ENCODE results near the gene KLF11. TPM values are rescaled to one million over a fixed set of nuclear protein-coding genes. Genes with fewer than 3 reads are reported as not detected.

The KLF11 gene
- total RNA-seq, 1 experiment from 2014 or later, result 21.0 TPM

GRCh38 chr2:10002109-10002508 is 41.2 kb upstream of the KLF11 start:
- no peak overlapping the region for H3K27ac Mint-ChIP-seq (ENCODE audit: unreplicated experiment)
- no peak for DNase-seq
- ChIA-PET POLR2A (no interaction called here), CTCF (no interaction called here)
- H3K9me3 Mint-ChIP-seq (ENCODE audit: unreplicated experiment), result no peaks in the 10 kb centered on the region
- H3K27me3 Mint-ChIP-seq (ENCODE audit: insufficient read depth, unreplicated experiment), result no peaks in the 10 kb centered on the region
- H3K9me3 ChIP-seq, result no peaks in the 10 kb centered on the region
- TF ChIP-seq, protein P1, sequence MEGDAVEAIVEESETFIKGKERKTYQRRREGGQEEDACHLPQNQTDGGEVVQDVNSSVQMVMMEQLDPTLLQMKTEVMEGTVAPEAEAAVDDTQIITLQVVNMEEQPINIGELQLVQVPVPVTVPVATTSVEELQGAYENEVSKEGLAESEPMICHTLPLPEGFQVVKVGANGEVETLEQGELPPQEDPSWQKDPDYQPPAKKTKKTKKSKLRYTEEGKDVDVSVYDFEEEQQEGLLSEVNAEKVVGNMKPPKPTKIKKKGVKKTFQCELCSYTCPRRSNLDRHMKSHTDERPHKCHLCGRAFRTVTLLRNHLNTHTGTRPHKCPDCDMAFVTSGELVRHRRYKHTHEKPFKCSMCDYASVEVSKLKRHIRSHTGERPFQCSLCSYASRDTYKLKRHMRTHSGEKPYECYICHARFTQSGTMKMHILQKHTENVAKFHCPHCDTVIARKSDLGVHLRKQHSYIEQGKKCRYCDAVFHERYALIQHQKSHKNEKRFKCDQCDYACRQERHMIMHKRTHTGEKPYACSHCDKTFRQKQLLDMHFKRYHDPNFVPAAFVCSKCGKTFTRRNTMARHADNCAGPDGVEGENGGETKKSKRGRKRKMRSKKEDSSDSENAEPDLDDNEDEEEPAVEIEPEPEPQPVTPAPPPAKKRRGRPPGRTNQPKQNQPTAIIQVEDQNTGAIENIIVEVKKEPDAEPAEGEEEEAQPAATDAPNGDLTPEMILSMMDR (IDR thresholded peaks at IDR 0.05; ENCODE audit: insufficient read depth in 1 of 2, low read depth in 1 of 2, low read length in 1 of 2, severe bottlenecking in 1 of 2, unreplicated experiment in 1 of 2), result no peak
- H3K27me3 ChIP-seq (replicated peaks; ENCODE audit: control insufficient read depth, insufficient read depth, low read length), result no peaks in the 10 kb centered on the region
- intact Hi-C loops (cut with micrococcal nuclease; ENCODE audit: unreplicated experiment), result no loop called here
- no peak overlapping the region for H3K4me3 Mint-ChIP-seq (ENCODE audit: unreplicated experiment)
- H3K4me1 ChIP-seq, result no peaks in the 10 kb centered on the region
- H3K4me3 ChIP-seq (ENCODE audit: low read depth, low read length), result no peak overlapping the region
- no peaks in the 10 kb centered on the region for H3K36me3 Mint-ChIP-seq (ENCODE audit: insufficient read depth, unreplicated experiment)
- no TSS peak for BruUV-seq (replicated peaks)
- no peaks in the 10 kb centered on the region for H3K4me1 Mint-ChIP-seq (ENCODE audit: low read depth, unreplicated experiment)
- no peaks in the 10 kb centered on the region; the same call in 1 of the 2 replicates for H3K36me3 ChIP-seq (ENCODE audit: control insufficient read depth, insufficient read depth, low read length)

DNA sequence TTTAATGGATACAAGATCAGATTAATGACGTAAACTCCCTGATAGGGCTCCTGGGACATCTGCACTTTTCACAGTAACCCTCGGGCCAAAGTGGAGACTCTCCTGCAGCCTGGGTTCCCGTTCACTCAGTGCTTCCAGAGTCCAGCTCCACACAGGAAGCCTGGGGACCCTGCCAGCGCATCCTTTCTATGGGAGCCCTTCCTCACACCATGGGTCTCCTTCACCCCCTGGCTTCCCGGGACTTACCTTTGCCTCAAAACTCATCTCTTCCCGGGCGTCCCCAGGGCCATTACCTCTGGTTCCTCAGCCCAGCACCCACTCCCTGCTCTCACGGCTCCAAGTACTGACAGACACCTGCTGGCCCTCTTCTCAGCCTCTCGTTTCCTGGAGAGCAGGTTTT is 40.7 kb upstream of the KLF11 start:
- intact Hi-C loops (cut with micrococcal nuclease; ENCODE audit: unreplicated experiment), result no loop called here
- Mint-ChIP-seq H3K4me1 (ENCODE audit: low read depth, unreplicated experiment) (no peaks in the 10 kb centered on the region), H3K27me3 (ENCODE audit: insufficient read depth, unreplicated experiment) (no peaks in the 10 kb centered on the region), H3K36me3 (ENCODE audit: insufficient read depth, unreplicated experiment) (no peaks in the 10 kb centered on the region), H3K27ac (ENCODE audit: unreplicated experiment) (no peak overlapping the region), H3K4me3 (ENCODE audit: unreplicated experiment) (no peak overlapping the region), H3K9me3 (ENCODE audit: unreplicated experiment) (no peaks in the 10 kb centered on the region)
- TF ChIP-seq, protein P1 (IDR thresholded peaks at IDR 0.05; ENCODE audit: insufficient read depth in 1 of 2, low read depth in 1 of 2, low read length in 1 of 2, severe bottlenecking in 1 of 2, unreplicated experiment in 1 of 2), result no peak
- no peaks in the 10 kb centered on the region; the same call in 1 of the 2 replicates for H3K36me3 ChIP-seq (ENCODE audit: control insufficient read depth, insufficient read depth, low read length)
- DNase-seq, result no peak
- ChIA-PET POLR2A (no interaction called here), CTCF (no interaction called here)
- no peak overlapping the region for H3K4me3 ChIP-seq (ENCODE audit: low read depth, low read length)
- no peaks in the 10 kb centered on the region for H3K9me3 ChIP-seq
- H3K27me3 ChIP-seq (replicated peaks; ENCODE audit: control insufficient read depth, insufficient read depth, low read length), result no peaks in the 10 kb centered on the region
- BruUV-seq (replicated peaks), result no TSS peak
- no peaks in the 10 kb centered on the region for H3K4me1 ChIP-seq

DNA sequence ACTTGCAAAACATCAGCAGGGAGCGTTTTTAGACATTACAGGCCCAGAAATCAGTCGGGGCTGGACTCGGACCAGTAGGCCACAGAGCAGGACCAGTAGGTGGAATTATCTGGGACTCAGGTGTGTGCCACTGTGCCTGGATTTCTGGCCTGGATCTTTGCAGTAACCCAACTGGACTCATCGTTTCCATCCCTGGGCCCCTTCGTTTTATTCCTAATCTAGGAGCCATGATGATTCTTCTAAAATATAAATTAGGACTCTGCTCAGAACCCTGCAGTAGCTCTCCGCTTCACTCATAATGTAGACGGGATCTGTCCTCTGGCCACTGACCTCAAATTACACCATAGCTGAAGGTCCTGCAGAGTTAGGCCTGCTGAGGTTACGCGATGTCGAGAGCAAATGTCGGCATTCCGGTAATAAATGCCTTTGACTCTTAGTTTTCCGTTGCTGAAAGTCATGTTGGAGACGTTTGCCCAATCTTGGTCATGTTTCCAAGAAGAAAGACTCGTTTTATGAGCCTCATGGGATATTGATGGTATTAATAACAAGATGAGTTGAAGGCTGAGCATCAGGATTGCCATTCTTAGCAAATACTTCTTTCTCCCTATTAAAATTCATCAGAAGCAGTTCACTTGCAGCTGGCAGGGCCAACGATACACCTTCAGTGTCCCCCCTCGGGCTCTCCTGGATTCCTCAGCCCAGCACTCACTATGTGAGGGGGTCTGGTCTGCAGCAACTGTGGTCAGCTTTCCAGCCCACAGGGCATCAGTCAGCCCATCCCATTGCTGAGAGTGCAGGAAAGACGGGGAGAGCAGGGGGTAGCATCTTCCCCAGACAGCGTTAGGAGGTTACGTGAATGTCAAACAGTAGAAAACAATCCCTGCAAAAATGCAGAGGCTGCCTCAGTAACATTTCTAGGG is 39.9 kb upstream of the KLF11 start:
- intact Hi-C loops (cut with micrococcal nuclease; ENCODE audit: unreplicated experiment), result no loop called here
- Histone ChIP-seq H3K27me3 (replicated peaks; ENCODE audit: control insufficient read depth, insufficient read depth, low read length) (no peaks in the 10 kb centered on the region), H3K4me3 (ENCODE audit: low read depth, low read length) (no peak overlapping the region), H3K36me3 (ENCODE audit: control insufficient read depth, insufficient read depth, low read length) (no peaks in the 10 kb centered on the region; the same call in 1 of the 2 replicates), H3K4me1 (no peaks in the 10 kb centered on the region), H3K9me3 (no peaks in the 10 kb centered on the region)
- DNase-seq, result no peak
- H3K27me3 Mint-ChIP-seq (ENCODE audit: insufficient read depth, unreplicated experiment), result no peaks in the 10 kb centered on the region
- ChIA-PET POLR2A (no interaction called here), CTCF (no interaction called here)
- H3K36me3 Mint-ChIP-seq (ENCODE audit: insufficient read depth, unreplicated experiment), result no peaks in the 10 kb centered on the region
- no peaks in the 10 kb centered on the region for H3K4me1 Mint-ChIP-seq (ENCODE audit: low read depth, unreplicated experiment)
- no TSS peak for BruUV-seq (replicated peaks)
- TF ChIP-seq, protein P1 (IDR thresholded peaks at IDR 0.05; ENCODE audit: insufficient read depth in 1 of 2, low read depth in 1 of 2, low read length in 1 of 2, severe bottlenecking in 1 of 2, unreplicated experiment in 1 of 2), result no peak
- no peaks in the 10 kb centered on the region for H3K9me3 Mint-ChIP-seq (ENCODE audit: unreplicated experiment)
- no peak overlapping the region for H3K4me3 Mint-ChIP-seq (ENCODE audit: unreplicated experiment)
- no peak overlapping the region for H3K27ac Mint-ChIP-seq (ENCODE audit: unreplicated experiment)

Data from Caco-2 (cell line).